Thyroid gland (tissue), 4 donors: ENCODE measurements around the gene GSX2.

Source experiments
- CTCF ChIP-seq, 6 experiments: fragments of 200-600 bp in 3 of 6; fragments of 450-650 bp in 3 of 6; sonication (generic) in 3 of 6; IDR thresholded peaks; one replicate each; pipeline ENCODE4 v1.5.1; 2016 to 2019; ENCODE audit warnings: antibody characterized with exemption in 6 of 6, mild to moderate bottlenecking in 2 of 6, inconsistent platforms in 1 of 6, moderate library complexity in 1 of 6
- POLR2A ChIP-seq, 2 donors: fragments of 450-650 bp; IDR thresholded peaks; one replicate each; pipeline ENCODE4 v1.6.1; 2017; ENCODE audit warnings: antibody characterized with exemption in 2 of 2, mild to moderate bottlenecking in 2 of 2, moderate library complexity in 1 of 2

DNA sequence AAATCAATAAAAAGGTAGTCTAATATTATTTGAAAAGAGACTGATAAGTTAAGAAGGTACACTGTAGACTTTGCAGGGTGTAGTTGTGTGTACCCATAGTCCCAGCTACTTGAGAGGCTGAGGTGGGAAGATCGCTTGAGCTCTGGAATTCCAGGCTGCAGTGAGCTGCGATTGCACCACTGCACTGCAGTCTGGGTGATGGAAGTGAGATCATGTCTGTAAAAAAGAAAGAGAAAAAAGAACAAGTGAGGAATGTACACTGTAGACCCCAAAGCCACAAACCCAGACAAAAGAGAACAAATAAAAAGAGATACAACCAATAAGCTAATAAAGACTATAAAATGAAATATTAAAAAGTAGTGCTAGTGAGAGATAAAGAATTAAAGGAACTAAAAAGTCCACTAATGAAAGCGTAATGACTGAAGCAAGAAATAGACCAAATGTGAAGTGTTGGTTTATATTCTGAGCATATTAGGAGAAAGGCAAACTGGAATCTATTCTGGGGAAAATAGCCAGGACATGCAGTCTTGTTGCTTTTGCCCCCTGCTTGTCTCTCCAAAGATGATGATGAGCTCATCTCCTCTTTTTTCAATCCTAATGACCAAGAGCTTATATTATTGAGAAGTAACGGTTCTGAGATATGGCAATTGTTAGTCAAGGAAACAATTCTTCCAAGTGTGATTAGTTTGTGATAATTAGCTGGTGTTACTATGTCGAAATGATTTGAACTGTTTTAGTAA, 19.1 kb downstream of the GSX2 start:
- TF ChIP-seq POLR2A (IDR thresholded peaks at IDR 0.05) = no peak
- TF ChIP-seq CTCF (IDR thresholded peaks at IDR 0.05) = no peak
